Measurements from ENCODE around the gene AFF2. TPM values are rescaled to one million over a fixed set of nuclear protein-coding genes. Genes with fewer than 3 reads are reported as not detected.

The AFF2 gene
- total and polyA plus RNA-seq, 4 donors = 1.2 to 13.0 (median 3.9) TPM

DNA sequence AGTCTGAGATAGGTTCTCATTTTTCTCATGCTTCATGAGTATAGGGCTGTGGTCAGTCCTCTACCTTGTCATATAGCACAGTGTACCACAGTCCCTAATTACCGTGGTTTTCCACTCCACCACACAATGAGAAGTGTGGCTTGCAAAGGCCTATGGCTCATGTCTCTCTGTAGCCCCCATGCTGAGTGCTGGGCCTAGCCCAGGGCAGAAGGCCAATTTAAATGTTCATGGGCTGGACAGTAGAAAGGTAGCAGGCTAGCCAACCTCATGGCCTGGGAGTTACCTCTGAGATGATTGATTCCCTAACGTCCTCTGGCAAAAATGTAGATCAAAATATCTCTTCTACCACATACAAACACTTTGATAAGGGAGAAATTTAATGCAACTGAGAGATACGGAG lies 222.5 kb downstream of the AFF2 start:
- no peak overlapping the region for H3K4me3 ChIP-seq

GRCh38 chrX:148723551-148723950 lies 223.1 kb downstream of the AFF2 start:
- ATAC-seq (ENCODE audit: insufficient read depth, low FRiP score) (no peak), DNase-seq (no peak)
- Histone ChIP-seq H3K9me3 (ENCODE audit: control insufficient read depth in 4 of 4, insufficient read depth in 3 of 4, low read length in 3 of 4) (no peaks in the 10 kb centered on the region), H3K4me1 (ENCODE audit: control insufficient read depth in 5 of 5, insufficient read depth in 5 of 5, low read length in 5 of 5) (no peaks in the 10 kb centered on the region), H3K27ac (ENCODE audit: low read depth in 1 of 2, low read length in 1 of 2) (no peak overlapping the region), H3K36me3 (ENCODE audit: control insufficient read depth in 4 of 4, insufficient read depth in 4 of 4, low read length in 4 of 4) (no peaks in the 10 kb centered on the region), H3K4me3 (no peak overlapping the region), H3K9ac (ENCODE audit: insufficient read depth in 1 of 2, low read length in 2 of 2) (no peak overlapping the region), H3K27me3 (ENCODE audit: control insufficient read depth in 3 of 3, insufficient read depth in 3 of 3, low read length in 2 of 3) (no peaks in the 10 kb centered on the region)
- TF ChIP-seq CTCF (IDR thresholded peaks at IDR 0.05; ENCODE audit: control extremely low read depth, extremely low read depth) = no peak
- WGBS, 2 donors = 83 to 86% methylated on average over 2 of the region's 2 CpGs

More for the DNA sequence above, 222.5 kb downstream of the AFF2 start:
- TF ChIP-seq CTCF (IDR thresholded peaks at IDR 0.05; ENCODE audit: control extremely low read depth, extremely low read depth) = no peak
- DNase-seq = no peak
- Histone ChIP-seq H3K9me3 (ENCODE audit: control insufficient read depth in 4 of 4, insufficient read depth in 3 of 4, low read length in 3 of 4) (no peaks in the 10 kb centered on the region), H3K4me1 (ENCODE audit: control insufficient read depth in 5 of 5, insufficient read depth in 5 of 5, low read length in 5 of 5) (no peaks in the 10 kb centered on the region), H3K27ac (ENCODE audit: low read depth in 1 of 2, low read length in 1 of 2) (no peak overlapping the region), H3K9ac (ENCODE audit: insufficient read depth in 1 of 2, low read length in 2 of 2) (no peak overlapping the region), H3K27me3 (ENCODE audit: control insufficient read depth in 3 of 3, insufficient read depth in 3 of 3, low read length in 2 of 3) (no peaks in the 10 kb centered on the region), H3K36me3 (ENCODE audit: control insufficient read depth in 4 of 4, insufficient read depth in 4 of 4, low read length in 4 of 4) (no peaks in the 10 kb centered on the region)
- ATAC-seq (ENCODE audit: insufficient read depth, low FRiP score) = no peak
- 67 to 89% methylated on average over 3 of the region's 3 CpGs for WGBS, 2 donors

DNA sequence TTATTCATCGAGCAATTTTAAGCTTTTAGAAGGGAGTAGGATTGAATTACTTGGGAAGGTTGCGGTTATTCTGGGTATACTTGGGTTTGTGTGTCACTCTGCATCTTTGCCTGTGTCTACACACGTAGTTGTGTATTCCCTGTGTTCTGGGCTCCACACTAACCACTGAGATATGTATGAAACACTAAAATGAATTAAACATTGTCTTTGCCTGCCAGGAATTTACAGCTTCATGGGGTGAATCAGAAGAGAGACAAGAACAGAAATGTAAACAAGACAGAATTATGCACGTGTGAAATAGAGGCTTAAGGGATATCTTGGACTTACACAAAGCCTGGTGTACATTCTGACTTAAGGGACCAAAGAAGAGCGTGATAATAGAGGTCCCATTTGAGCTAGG lies 228.5 kb downstream of the AFF2 start:
- Histone ChIP-seq H3K9me3 (ENCODE audit: control insufficient read depth in 4 of 4, insufficient read depth in 3 of 4, low read length in 3 of 4) (no peaks in the 10 kb centered on the region), H3K36me3 (ENCODE audit: control insufficient read depth in 4 of 4, insufficient read depth in 4 of 4, low read length in 4 of 4) (no peaks in the 10 kb centered on the region), H3K27ac (ENCODE audit: low read depth in 1 of 2, low read length in 1 of 2) (no peak overlapping the region), H3K27me3 (ENCODE audit: control insufficient read depth in 3 of 3, insufficient read depth in 3 of 3, low read length in 2 of 3) (no peaks in the 10 kb centered on the region), H3K4me1 (ENCODE audit: control insufficient read depth in 5 of 5, insufficient read depth in 5 of 5, low read length in 5 of 5) (no peaks in the 10 kb centered on the region), H3K4me3 (no peak overlapping the region), H3K9ac (ENCODE audit: insufficient read depth in 1 of 2, low read length in 2 of 2) (no peak overlapping the region)
- WGBS, 2 donors = 68 to 92% methylated on average over 5 of the region's 5 CpGs
- ATAC-seq (ENCODE audit: insufficient read depth, low FRiP score) (no peak), DNase-seq (no peak)
- no peak for TF ChIP-seq CTCF (IDR thresholded peaks at IDR 0.05; ENCODE audit: control extremely low read depth, extremely low read depth)

- H3K9ac ChIP-seq (ENCODE audit: insufficient read depth in 1 of 2, low read length in 2 of 2) = no peak overlapping the region
- no peaks in the 10 kb centered on the region for H3K27me3 ChIP-seq (ENCODE audit: control insufficient read depth in 3 of 3, insufficient read depth in 3 of 3, low read length in 2 of 3)
- no peaks in the 10 kb centered on the region for H3K4me1 ChIP-seq (ENCODE audit: control insufficient read depth in 5 of 5, insufficient read depth in 5 of 5, low read length in 5 of 5)
- H3K27ac ChIP-seq (ENCODE audit: low read depth in 1 of 2, low read length in 1 of 2) = no peak overlapping the region
- no peaks in the 10 kb centered on the region for H3K36me3 ChIP-seq (ENCODE audit: control insufficient read depth in 4 of 4, insufficient read depth in 4 of 4, low read length in 4 of 4)
- ATAC-seq (ENCODE audit: insufficient read depth, low FRiP score) (no peak), DNase-seq (no peak)
- H3K9me3 ChIP-seq (ENCODE audit: control insufficient read depth in 4 of 4, insufficient read depth in 3 of 4, low read length in 3 of 4) = no peaks in the 10 kb centered on the region
- TF ChIP-seq CTCF (IDR thresholded peaks at IDR 0.05; ENCODE audit: control extremely low read depth, extremely low read depth) = no peak
- no peak overlapping the region for H3K4me3 ChIP-seq
Observed at GRCh38 chrX:148732743-148733142, 232.3 kb downstream of the AFF2 start.
